CD4-positive, alpha-beta T cell (primary cell): ENCODE data around the gene TLR5. TPM values are rescaled to one million over a fixed set of nuclear protein-coding genes. Genes with fewer than 3 reads are reported as not detected.

Source experiments
- ATAC-seq: fragments of 200-7000 bp; cut with Tn5 transposase; one replicate; pipeline ENCODE4 v1.10.0; 2022; ENCODE audit warnings: mild to moderate bottlenecking; ENCODE audit not compliant: poor library complexity
- CTCF ChIA-PET: fragments of 350-600 bp; sonication (Branson Sonifier 250); formaldehyde crosslinking; loops from one replicate; lab custom pipeline; 2021; ENCODE audit warnings: antibody characterized with exemption, inconsistent platforms; lab: Charles Lee
- POLR2A ChIA-PET: fragments of 350-600 bp; sonication (Branson Sonifier 250); formaldehyde crosslinking; loops from one replicate; lab custom pipeline; 2021; ENCODE audit warnings: antibody characterized with exemption, inconsistent platforms; lab: Charles Lee
- DNase-seq, 14 experiments: peaks; one replicate each; pipeline ENCODE4 v3.0.0-alpha.2; 2013 to 2020; ENCODE audit warnings: mixed read lengths in 2 of 14
- H3K27ac ChIP-seq, 2 donors: one replicate each; pipeline versions ENCODE4 v1.5.1 to v1.7.0; 2013; ENCODE audit warnings: low read length in 2 of 2, low read depth in 1 of 2, mild to moderate bottlenecking in 1 of 2
- H3K27me3 ChIP-seq, 2 experiments: 1 replicate in 1 of 2; 2 replicates in 1 of 2; pipeline versions ENCODE4 v1.6.1 to v1.7.0; 2013; ENCODE audit warnings: low read length in 2 of 2, control low read depth in 1 of 2, mild to moderate bottlenecking in 1 of 2, moderate library complexity in 1 of 2; ENCODE audit not compliant: insufficient read depth in 2 of 2, control insufficient read depth in 1 of 2
- H3K36me3 ChIP-seq: one replicate; pipeline ENCODE4 v1.6.1; 2013; ENCODE audit warnings: low read length, control low read depth; ENCODE audit not compliant: insufficient read depth
- H3K4me1 ChIP-seq: one replicate; pipeline ENCODE4 v1.6.1; 2013; ENCODE audit warnings: low read length, control low read depth; ENCODE audit not compliant: insufficient read depth
- H3K4me3 ChIP-seq: one replicate; pipeline ENCODE4 v1.5.1; 2013; ENCODE audit warnings: mild to moderate bottlenecking, low read length, moderate library complexity
- H3K9me3 ChIP-seq, 2 experiments: 1 replicate in 1 of 2; 2 replicates in 1 of 2; pipeline versions ENCODE4 v1.6.1 to v1.7.0; 2013; ENCODE audit warnings: low read length in 2 of 2, mild to moderate bottlenecking in 2 of 2, control low read depth in 1 of 2, moderate library complexity in 1 of 2; ENCODE audit not compliant: control insufficient read depth in 1 of 2, insufficient read depth in 1 of 2
- H3K27ac Mint-ChIP-seq: one replicate; pipeline ENCODE4 v1.8.0; 2020; ENCODE audit warnings: mixed read lengths
- H3K27me3 Mint-ChIP-seq: one replicate; pipeline ENCODE4 v1.8.0; 2021; ENCODE audit warnings: mixed read lengths
- H3K36me3 Mint-ChIP-seq: one replicate; pipeline ENCODE4 v1.8.0; 2021; ENCODE audit warnings: low read depth, mixed read lengths
- H3K4me1 Mint-ChIP-seq: one replicate; pipeline ENCODE4 v1.8.0; 2021; ENCODE audit warnings: low read depth, mixed read lengths
- H3K4me3 Mint-ChIP-seq: one replicate; pipeline ENCODE4 v1.8.0; 2020; ENCODE audit warnings: mild to moderate bottlenecking, mixed read lengths
- H3K9me3 Mint-ChIP-seq: one replicate; pipeline ENCODE4 v1.8.0; 2020; ENCODE audit warnings: mixed read lengths
- CTCF ChIP-seq: fragments of 200-600 bp; IDR thresholded peaks from one replicate; pipeline ENCODE4 v1.8.0; 2022; ENCODE audit warnings: antibody characterized with exemption, mild to moderate bottlenecking
- intact Hi-C, 2 experiments: fragments of 100-400 bp; cut with DNase I in 1 of 2; cut with micrococcal nuclease in 1 of 2; formaldehyde crosslinking; loops; one replicate each; pipeline versions ENCODE4 v1.15.1 to v1.9.0; 2023 to 2025; cut with DNase I, micrococcal nuclease
- total RNA-seq, 174 experiments: library from RNA in 2 of 174; stranded (reverse) in 2 of 174; gene quantifications; one replicate each; pipeline ENCODE4 v1.2.3 and lab custom pipeline; 2021 to 2026

Gene TLR5
- total RNA-seq, 2 experiments from 2014 or later: 2.1 to 2.5 TPM

DNA sequence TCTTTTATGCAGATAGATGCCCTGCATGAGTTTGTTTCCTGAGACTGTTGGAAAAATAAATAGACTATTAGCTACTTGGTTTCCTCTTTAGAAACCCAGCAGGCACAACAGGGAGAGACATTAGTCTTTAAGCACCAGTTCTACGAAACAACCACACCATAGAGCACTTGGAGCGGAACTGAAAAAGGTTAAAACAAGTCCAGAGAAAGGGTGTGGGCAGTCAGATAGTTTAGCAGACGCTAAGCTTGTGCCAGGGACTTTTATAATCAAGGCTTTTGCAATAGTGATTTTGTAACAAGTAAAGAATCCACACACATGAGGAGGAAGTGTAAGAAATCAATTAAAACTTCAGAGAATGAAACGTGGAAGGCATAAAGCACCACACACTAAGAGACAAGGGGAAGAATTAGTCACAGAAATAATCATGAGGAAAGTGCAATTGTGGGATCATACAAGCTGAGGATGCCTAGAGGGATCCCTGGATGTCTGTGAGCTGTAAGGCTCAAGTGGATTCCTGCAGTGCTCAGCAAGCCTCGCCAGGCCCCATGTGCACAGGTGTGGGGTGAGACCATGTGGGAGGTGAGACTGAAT, 37.8 kb upstream of the TLR5 start:
- H3K9me3 ChIP-seq: no peaks in the 10 kb centered on the region

GRCh38 chr1:223179786-223180185, 36.7 kb upstream of the TLR5 start:
- H3K9me3 ChIP-seq: no peaks in the 10 kb centered on the region
- no peak overlapping the region for H3K4me3 Mint-ChIP-seq
- no peaks in the 10 kb centered on the region for H3K36me3 ChIP-seq
- no peaks in the 10 kb centered on the region for H3K27me3 ChIP-seq
- ATAC-seq: no peak
- H3K9me3 Mint-ChIP-seq: no peaks in the 10 kb centered on the region
- H3K4me1 ChIP-seq: peaks cover 16% of the 10 kb centered on the region
- no peaks in the 10 kb centered on the region for H3K27me3 Mint-ChIP-seq
- H3K27ac Mint-ChIP-seq: no peak overlapping the region
- no peak overlapping the region for H3K4me3 ChIP-seq
- H3K4me1 Mint-ChIP-seq: peaks cover 67% of the 10 kb centered on the region
- no peak for TF ChIP-seq CTCF
- no peak for DNase-seq
- ChIA-PET POLR2A (no interaction called here), CTCF (no interaction called here)
- no peaks in the 10 kb centered on the region for H3K36me3 Mint-ChIP-seq
- no peak overlapping the region for H3K27ac ChIP-seq
- intact Hi-C loops: loop anchor here in 1 of 2 experiments (10.0 kb wide), 1 partner anchor 55 kb away; no protein-coding TSS in a partner anchor

More for the DNA sequence above, 37.8 kb upstream of the TLR5 start:
- peaks cover 71% of the 10 kb centered on the region for H3K4me1 Mint-ChIP-seq
- H3K27ac Mint-ChIP-seq: peak overlapping the region; percentile 8
- no peak for TF ChIP-seq CTCF
- H3K4me3 ChIP-seq: no peak overlapping the region
- peaks cover 16% of the 10 kb centered on the region for H3K4me1 ChIP-seq
- ATAC-seq (peak; percentile 14), DNase-seq (peak in 3 of 14 experiments; percentile 29 to 53 (median 35))
- no peaks in the 10 kb centered on the region for H3K9me3 Mint-ChIP-seq
- no peak overlapping the region for H3K4me3 Mint-ChIP-seq
- intact Hi-C loops: loop anchor here in 1 of 2 experiments (10.0 kb wide), 1 partner anchor 54 kb away; no protein-coding TSS in a partner anchor
- no peaks in the 10 kb centered on the region for H3K36me3 ChIP-seq
- no peaks in the 10 kb centered on the region for H3K27me3 ChIP-seq
- H3K27me3 Mint-ChIP-seq: no peaks in the 10 kb centered on the region
- CTCF ChIA-PET: no interaction called here
- H3K36me3 Mint-ChIP-seq: no peaks in the 10 kb centered on the region
- POLR2A ChIA-PET: interaction anchor here (0.5 to 1.3 kb wide), 3 partner anchors 69 to 484 kb away, joined by 3 read pairs; no protein-coding TSS in a partner anchor
- H3K27ac ChIP-seq: no peak overlapping the region

DNA sequence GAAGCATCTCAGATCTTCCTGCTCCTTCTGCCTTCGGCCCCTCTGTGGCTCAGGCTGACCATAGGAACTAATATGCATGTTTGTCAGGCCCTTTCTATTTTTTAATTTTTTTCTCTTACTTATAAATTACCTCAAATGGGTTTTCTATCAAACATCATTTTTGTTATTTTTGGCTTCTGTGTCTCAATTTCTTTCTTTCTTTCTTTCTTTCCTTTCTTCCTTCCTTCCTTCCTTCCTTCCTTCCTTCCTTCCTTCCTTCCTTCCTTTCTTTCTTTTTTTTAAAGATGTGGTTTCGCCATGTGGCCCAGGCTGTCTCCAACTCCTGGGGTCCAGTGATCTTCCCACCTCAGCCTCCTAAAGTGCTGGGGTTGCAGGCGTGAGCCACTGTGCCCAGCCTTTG, 36.2 kb upstream of the TLR5 start:
- Histone ChIP-seq H3K4me3 (no peak overlapping the region), H3K9me3 (no peaks in the 10 kb centered on the region), H3K36me3 (no peaks in the 10 kb centered on the region), H3K27me3 (no peaks in the 10 kb centered on the region), H3K4me1 (peaks cover 16% of the 10 kb centered on the region), H3K27ac (no peak overlapping the region)
- intact Hi-C loops: no loop called here
- Mint-ChIP-seq H3K4me1 (peaks cover 62% of the 10 kb centered on the region), H3K36me3 (no peaks in the 10 kb centered on the region), H3K9me3 (no peaks in the 10 kb centered on the region), H3K4me3 (no peak overlapping the region), H3K27me3 (no peaks in the 10 kb centered on the region), H3K27ac (no peak overlapping the region)
- CTCF ChIA-PET: no interaction called here
- no peak for DNase-seq
- TF ChIP-seq CTCF: no peak
- POLR2A ChIA-PET: no interaction called here
- ATAC-seq: no peak
